ENCODE measurements around the gene MEF2C. TPM values are rescaled to one million over a fixed set of nuclear protein-coding genes. Genes with fewer than 3 reads are reported as not detected.

The MEF2C gene
- total RNA-seq, 1 donor from 2014 or later, result 57.7 TPM

- DNase-seq (ENCODE audit: low spot score), result no peak
Observed at GRCh38 chr5:88674356-88675167, 208.4 kb downstream of the MEF2C start.

- no peak for DNase-seq (ENCODE audit: low spot score)
Observed at GRCh38 chr5:88673253-88674105, 209.5 kb downstream of the MEF2C start.

- no peak for DNase-seq (ENCODE audit: low spot score)
Observed at GRCh38 chr5:88672644-88673252, 210.2 kb downstream of the MEF2C start.

GRCh38 chr5:88671505-88672499 lies 211.2 kb downstream of the MEF2C start:
- no peak for DNase-seq (ENCODE audit: low spot score)

GRCh38 chr5:88671106-88671504 lies 211.9 kb downstream of the MEF2C start:
- DNase-seq (ENCODE audit: low spot score), result no peak

- DNase-seq (ENCODE audit: low spot score), result no peak
Observed at GRCh38 chr5:88670461-88670860, 212.5 kb downstream of the MEF2C start.

GRCh38 chr5:88669371-88670050 lies 213.5 kb downstream of the MEF2C start:
- no peak for DNase-seq (ENCODE audit: low spot score)

GRCh38 chr5:88667496-88668201 lies 215.3 kb downstream of the MEF2C start:
- DNase-seq (ENCODE audit: low spot score), result no peak
